HCT116 (cell line): ENCODE measurements around the gene CIAO2A. TPM values are rescaled to one million over a fixed set of nuclear protein-coding genes. Genes with fewer than 3 reads are reported as not detected.

Source experiments
- ATAC-seq: fragments of 200-7000 bp; cut with Tn5 transposase; 2 replicates; pipeline ENCODE4 v1.9.1; 2020; ENCODE audit warnings: mild to moderate bottlenecking, moderate library complexity
- BruUV-seq: library from RNA; stranded (reverse); fragments of 400-500 nt; replicated peaks from 2 replicates; lab custom pipeline; 2021; lab: Mats Ljungman, UMichigan
- CTCF ChIA-PET: fragments of 300-600 bp; sonication (Branson Sonifier 250); formaldehyde crosslinking; loops from one replicate; lab custom pipeline; 2021; ENCODE audit warnings: antibody characterized with exemption; lab: Charles Lee
- POLR2A ChIA-PET: fragments of 300-600, 350-600 bp; sonication (Branson Sonifier 250); formaldehyde crosslinking; loops from one replicate; lab custom pipeline; 2021; ENCODE audit warnings: antibody characterized with exemption; lab: Charles Lee
- RAD21 ChIA-PET, 2 experiments: fragments of 300-600 bp; sonication (Branson Sonifier 250); formaldehyde crosslinking; loops; one replicate each; lab custom pipeline; 2023; ENCODE audit warnings: low total read pairs in 2 of 2; ENCODE audit not compliant: uncharacterized antibody in 2 of 2, unreplicated experiment in 2 of 2, low non-redundant PET in 1 of 2; lab: Charles Lee
- DNase-seq: peaks from one replicate; pipeline ENCODE4 v3.0.0-alpha.2; 2010; ENCODE audit warnings: low read depth, low spot score
- H2AFZ ChIP-seq: fragments of 200-600 bp; shearing (Covaris generic), sonication (generic); 2 replicates; pipeline ENCODE4 v1.6.1; 2017; ENCODE audit warnings: low read depth, mixed run types, mixed read lengths, antibody characterized with exemption, low read length; ENCODE audit not compliant: poor library complexity, severe bottlenecking
- H3K27ac ChIP-seq: 2 replicates; pipeline ENCODE4 v1.5.1; 2012; ENCODE audit warnings: low read depth, low read length
- H3K27me3 ChIP-seq: fragments of 200-600 bp; sonication (generic); 2 replicates; pipeline ENCODE4 v1.6.1; 2016; ENCODE audit warnings: mixed run types, low read length, mixed read lengths; ENCODE audit not compliant: insufficient read depth
- H3K36me3 ChIP-seq, 2 experiments: fragments of 200-500 bp in 1 of 2; fragments of 200-600 bp in 1 of 2; sonication (Bioruptor generic) in 1 of 2; sonication (generic) in 1 of 2; 2 replicates each; pipeline versions ENCODE4 v1.5.1 to v1.6.1; 2014 to 2016; ENCODE audit warnings: low read length in 2 of 2, inconsistent platforms in 1 of 2, mixed read lengths in 1 of 2, mixed run types in 1 of 2; ENCODE audit not compliant: insufficient read depth in 2 of 2, control insufficient read depth in 1 of 2
- H3K4me1 ChIP-seq, 2 experiments: fragments of 200-600 bp in 1 of 2; sonication (generic) in 1 of 2; 2 replicates each; pipeline versions ENCODE4 v1.5.1 to v1.6.1; 2012 to 2017; ENCODE audit warnings: low read length in 2 of 2, inconsistent platforms in 1 of 2, mild to moderate bottlenecking in 1 of 2, mixed read lengths in 1 of 2, mixed run types in 1 of 2, moderate library complexity in 1 of 2; ENCODE audit not compliant: insufficient read depth in 2 of 2, control insufficient read depth in 1 of 2
- H3K4me2 ChIP-seq: fragments of 200-600 bp; sonication (generic); 2 replicates; pipeline ENCODE4 v1.6.1; 2017; ENCODE audit warnings: mixed run types, low read length, mixed read lengths
- H3K4me3 ChIP-seq, 2 experiments: fragments of 200-600 bp in 1 of 2; sonication (generic) in 1 of 2; replicated peaks in 1 of 2; 2 replicates each; pipeline ENCODE4 v1.5.1; 2011 to 2016; ENCODE audit warnings: low read length in 2 of 2, control low read depth in 1 of 2, low read depth in 1 of 2, mild to moderate bottlenecking in 1 of 2, mixed read lengths in 1 of 2, mixed run types in 1 of 2
- H3K79me2 ChIP-seq: fragments of 200-600 bp; sonication (generic); 2 replicates; pipeline ENCODE4 v1.6.1; 2017; ENCODE audit warnings: mild to moderate bottlenecking, mixed run types, low read length, moderate library complexity, mixed read lengths; ENCODE audit not compliant: insufficient read depth
- H3K9ac ChIP-seq: fragments of 200-600 bp; sonication (generic); 2 replicates; pipeline ENCODE4 v1.6.1; 2016; ENCODE audit warnings: low read length, mixed read lengths
- H3K9me2 ChIP-seq: fragments of 200-600 bp; sonication (generic), shearing (Covaris generic); 2 replicates; pipeline ENCODE4 v1.6.1; 2017; ENCODE audit warnings: mixed run types, mild to moderate bottlenecking, moderate library complexity; ENCODE audit not compliant: insufficient read depth
- H3K9me3 ChIP-seq, 2 experiments: fragments of 200-500 bp in 1 of 2; fragments of 200-600 bp in 1 of 2; sonication (Bioruptor generic) in 1 of 2; sonication (generic) in 1 of 2; 2 replicates each; pipeline ENCODE4 v1.6.1; 2014 to 2017; ENCODE audit warnings: low read length in 2 of 2, mixed read lengths in 2 of 2, inconsistent platforms in 1 of 2, low read depth in 1 of 2, mild to moderate bottlenecking in 1 of 2, mixed run types in 1 of 2, moderate library complexity in 1 of 2; ENCODE audit not compliant: control insufficient read depth in 1 of 2, insufficient read depth in 1 of 2
- H4K20me1 ChIP-seq: fragments of 200-600 bp; sonication (generic), shearing (Covaris generic); 2 replicates; pipeline ENCODE4 v1.6.1; 2017; ENCODE audit warnings: mixed run types, mild to moderate bottlenecking, moderate library complexity; ENCODE audit not compliant: insufficient read depth
- ATF3 ChIP-seq: IDR thresholded peaks from 2 replicates; pipeline ENCODE4 v1.6.1; 2012
- CEBPB ChIP-seq: IDR thresholded peaks from 2 replicates; pipeline ENCODE4 v1.6.1; 2012; ENCODE audit warnings: low read depth
- CTCF ChIP-seq, 3 experiments: fragments of 200-600 bp in 1 of 3; sonication (generic) in 1 of 3; IDR thresholded peaks in 2 of 3; conservative IDR thresholded peaks in 1 of 3; 2 replicates each; pipeline ENCODE4 v1.5.1; 2012 to 2017; ENCODE audit warnings: low read depth in 2 of 3, low read length in 2 of 3, antibody characterized with exemption in 1 of 3, borderline replicate concordance in 1 of 3, control low read depth in 1 of 3, mild to moderate bottlenecking in 1 of 3, mixed read lengths in 1 of 3, mixed run types in 1 of 3, moderate library complexity in 1 of 3; ENCODE audit not compliant: insufficient read depth in 1 of 3
- EZH2 ChIP-seq: fragments of 200-600 bp; sonication (generic); IDR thresholded peaks from 2 replicates; pipeline ENCODE4 v1.6.1; 2017; ENCODE audit warnings: antibody characterized with exemption, mixed run types
- EZH2phosphoT487 ChIP-seq: fragments of 200-600 bp; IDR thresholded peaks from 2 replicates; pipeline ENCODE4 v1.6.1; 2018; ENCODE audit warnings: antibody characterized with exemption, borderline replicate concordance
- MAX ChIP-seq: IDR thresholded peaks from 2 replicates; pipeline ENCODE4 v1.6.1; 2012
- POLR2AphosphoS5 ChIP-seq: IDR thresholded peaks from 2 replicates; pipeline ENCODE4 v1.6.1; 2011; ENCODE audit warnings: mild to moderate bottlenecking, low read depth, low read length, moderate library complexity
- SRF ChIP-seq: IDR thresholded peaks from 2 replicates; pipeline ENCODE4 v1.6.1; 2012; ENCODE audit warnings: low read depth
- TCF7L2 ChIP-seq: IDR thresholded peaks from 2 replicates; pipeline ENCODE4 v1.7.0; 2011; ENCODE audit warnings: borderline replicate concordance, inconsistent platforms; ENCODE audit not compliant: insufficient read depth, insufficient read length; ENCODE audit errors: extremely low read depth
- YY1 ChIP-seq: IDR thresholded peaks from 2 replicates; pipeline ENCODE4 v1.6.1; 2011; ENCODE audit warnings: low read length, low read depth, moderate library complexity, mild to moderate bottlenecking; ENCODE audit not compliant: insufficient replicate concordance; ENCODE audit errors: extremely low read depth
- ZFX ChIP-seq: fragments of 450-650 bp; IDR thresholded peaks from 2 replicates; pipeline ENCODE4 v1.6.1; 2017
- ZNF274 ChIP-seq: fragments of 200-500 bp; sonication (Bioruptor generic); IDR thresholded peaks from 2 replicates; pipeline ENCODE4 v1.6.1; 2014; ENCODE audit warnings: mild to moderate bottlenecking, low read depth, low read length, inconsistent platforms
- intact Hi-C: fragments of 100-400 bp; cut with micrococcal nuclease; formaldehyde crosslinking; loops from 2 replicates; pipeline ENCODE4 v1.10.0; 2022
- total RNA-seq: library from RNA; stranded (reverse); gene quantifications from one replicate; pipeline ENCODE4 v1.2.1, GENCODE V29; 2021; ENCODE audit not compliant: unreplicated experiment
- TF ChIP-seq, protein P1 (sequence below): IDR thresholded peaks from 2 replicates; pipeline ENCODE4 v1.6.1; 2012; ENCODE audit warnings: low read depth

The CIAO2A gene
- total RNA-seq, 1 experiment from 2014 or later: 69.3 TPM

GRCh38 chr15:64122444-64122843 is 28.8 kb upstream of the CIAO2A start:
- intact Hi-C loops: no loop called here
- Histone ChIP-seq H3K27me3 (no peaks in the 10 kb centered on the region), H4K20me1 (no peaks in the 10 kb centered on the region), H3K9me2 (no peaks in the 10 kb centered on the region), H3K4me1 (no peaks in the 10 kb centered on the region), H3K4me3 (no peak overlapping the region), H3K9me3 (no peaks in the 10 kb centered on the region), H2AFZ (no peak overlapping the region), H3K36me3 (peaks cover 22 to 46% of the 10 kb centered on the region in 2 experiments; a peak in 3 of 4 replicates), H3K9ac (no peak overlapping the region), H3K27ac (no peak overlapping the region), H3K4me2 (no peak overlapping the region), H3K79me2 (no peaks in the 10 kb centered on the region)
- POLR2A ChIA-PET: no interaction called here
- ATAC-seq (no peak), DNase-seq (no peak)
- TSS peak; percentile 9 for BruUV-seq
- CTCF ChIA-PET: no interaction called here
- TF ChIP-seq, protein P1, sequence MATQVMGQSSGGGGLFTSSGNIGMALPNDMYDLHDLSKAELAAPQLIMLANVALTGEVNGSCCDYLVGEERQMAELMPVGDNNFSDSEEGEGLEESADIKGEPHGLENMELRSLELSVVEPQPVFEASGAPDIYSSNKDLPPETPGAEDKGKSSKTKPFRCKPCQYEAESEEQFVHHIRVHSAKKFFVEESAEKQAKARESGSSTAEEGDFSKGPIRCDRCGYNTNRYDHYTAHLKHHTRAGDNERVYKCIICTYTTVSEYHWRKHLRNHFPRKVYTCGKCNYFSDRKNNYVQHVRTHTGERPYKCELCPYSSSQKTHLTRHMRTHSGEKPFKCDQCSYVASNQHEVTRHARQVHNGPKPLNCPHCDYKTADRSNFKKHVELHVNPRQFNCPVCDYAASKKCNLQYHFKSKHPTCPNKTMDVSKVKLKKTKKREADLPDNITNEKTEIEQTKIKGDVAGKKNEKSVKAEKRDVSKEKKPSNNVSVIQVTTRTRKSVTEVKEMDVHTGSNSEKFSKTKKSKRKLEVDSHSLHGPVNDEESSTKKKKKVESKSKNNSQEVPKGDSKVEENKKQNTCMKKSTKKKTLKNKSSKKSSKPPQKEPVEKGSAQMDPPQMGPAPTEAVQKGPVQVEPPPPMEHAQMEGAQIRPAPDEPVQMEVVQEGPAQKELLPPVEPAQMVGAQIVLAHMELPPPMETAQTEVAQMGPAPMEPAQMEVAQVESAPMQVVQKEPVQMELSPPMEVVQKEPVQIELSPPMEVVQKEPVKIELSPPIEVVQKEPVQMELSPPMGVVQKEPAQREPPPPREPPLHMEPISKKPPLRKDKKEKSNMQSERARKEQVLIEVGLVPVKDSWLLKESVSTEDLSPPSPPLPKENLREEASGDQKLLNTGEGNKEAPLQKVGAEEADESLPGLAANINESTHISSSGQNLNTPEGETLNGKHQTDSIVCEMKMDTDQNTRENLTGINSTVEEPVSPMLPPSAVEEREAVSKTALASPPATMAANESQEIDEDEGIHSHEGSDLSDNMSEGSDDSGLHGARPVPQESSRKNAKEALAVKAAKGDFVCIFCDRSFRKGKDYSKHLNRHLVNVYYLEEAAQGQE: no peak
- TF ChIP-seq MAX (no peak), POLR2AphosphoS5 (no peak), ZNF274 (no peak), SRF (no peak), CTCF (IDR thresholded peaks at IDR 0.05 in 2 of 3, conservative IDR thresholded peaks at IDR 0.05 in 1 of 3; ENCODE audit: borderline replicate concordance in 1 of 3, insufficient read depth in 1 of 3, low read depth in 2 of 3, low read length in 2 of 3) (no peak), TCF7L2 (no peak), ATF3 (no peak), ZFX (no peak), EZH2phosphoT487 (no peak), EZH2 (no peak), CEBPB (no peak), YY1 (no peak)
- RAD21 ChIA-PET: no interaction called here
